ENCODE data around the gene PLXDC1.

- TF ChIP-seq CTCF (IDR thresholded peaks at IDR 0.05; ENCODE audit: control extremely low read depth in 1 of 3, insufficient read depth in 1 of 3, low read depth in 1 of 3, low read length in 3 of 3) (no peak), RNF2 (IDR thresholded peaks at IDR 0.05; ENCODE audit: borderline replicate concordance, low read depth, low read length, missing control alignments, poor library complexity, severe bottlenecking) (no peak), POLR2A (IDR thresholded peaks at IDR 0.05; ENCODE audit: control extremely low read depth in 1 of 2, low read depth in 2 of 2, low read length in 2 of 2) (no peak), YY1 (IDR thresholded peaks at IDR 0.05; ENCODE audit: low read depth, low read length) (no peak), CBX8 (IDR thresholded peaks at IDR 0.05; ENCODE audit: borderline replicate concordance, low read depth, low read length) (no peak), MAX (IDR thresholded peaks at IDR 0.05) (no peak), ASH2L (IDR thresholded peaks at IDR 0.05; ENCODE audit: low read length) (no peak), POLR2AphosphoS5 (IDR thresholded peaks at IDR 0.05; ENCODE audit: low read depth, low read length) (no peak), TAF1 (IDR thresholded peaks at IDR 0.05; ENCODE audit: low read depth, low read length) (no peak), HDAC6 (IDR thresholded peaks at IDR 0.05; ENCODE audit: low read depth, low read length) (no peak), EGR1 (IDR thresholded peaks at IDR 0.05; ENCODE audit: borderline replicate concordance, low read depth, low read length) (no peak)
Observed at GRCh38 chr17:39114723-39115122, 36.7 kb downstream of the PLXDC1 start.

Measured in H1 (cell line).